Natural killer cell (primary cell): ENCODE results near the gene CDHR1. TPM values are rescaled to one million over a fixed set of nuclear protein-coding genes. Genes with fewer than 3 reads are reported as not detected.
"Not testable (repeated sequence)": the region's sequence is repeated elsewhere in the genome, so short reads cannot be mapped to it uniquely, and the experiment has no call there.

ENCODE experiments used
- ATAC-seq, 3 donors: fragments of 150-1000 bp in 2 of 3; fragments of 200-7000 bp in 1 of 3; cut with Tn5 transposase; 1 replicate in 1 of 3; 2 replicates in 2 of 3; pipeline ENCODE4 v1.10.0; 2021; ENCODE audit warnings: mild to moderate bottlenecking in 2 of 3, moderate library complexity in 2 of 3
- DNase-seq, 2 donors: peaks; one replicate each; pipeline versions ENCODE4 v3.0.0 to v3.0.0-alpha.2; 2013 to 2021; ENCODE audit warnings: mixed read lengths in 1 of 2
- H3K27ac ChIP-seq: one replicate; pipeline ENCODE4 v1.5.1; 2013; ENCODE audit warnings: mild to moderate bottlenecking, low read length
- H3K27me3 ChIP-seq: one replicate; pipeline ENCODE4 v1.6.1; 2013; ENCODE audit warnings: low read length; ENCODE audit not compliant: control insufficient read depth, insufficient read depth
- H3K36me3 ChIP-seq: one replicate; pipeline ENCODE4 v1.6.1; 2013; ENCODE audit warnings: low read length; ENCODE audit not compliant: control insufficient read depth, insufficient read depth
- H3K4me1 ChIP-seq: one replicate; pipeline ENCODE4 v1.6.1; 2013; ENCODE audit warnings: low read length; ENCODE audit not compliant: control insufficient read depth, insufficient read depth
- H3K4me3 ChIP-seq: one replicate; pipeline ENCODE4 v1.5.1; 2013; ENCODE audit warnings: low read length
- H3K9me3 ChIP-seq: one replicate; pipeline ENCODE4 v1.6.1; 2013; ENCODE audit warnings: low read length; ENCODE audit not compliant: control insufficient read depth, insufficient read depth
- H3K27ac Mint-ChIP-seq, 2 donors: one replicate each; pipeline ENCODE4 v1.8.0; 2022; ENCODE audit warnings: mild to moderate bottlenecking in 2 of 2, mixed read lengths in 2 of 2, moderate library complexity in 1 of 2
- H3K27me3 Mint-ChIP-seq, 2 donors: one replicate each; pipeline ENCODE4 v1.8.0; 2022; ENCODE audit warnings: low read depth in 2 of 2, mixed read lengths in 2 of 2
- H3K36me3 Mint-ChIP-seq: one replicate; pipeline ENCODE4 v1.8.0; 2022; ENCODE audit warnings: mixed read lengths
- H3K4me1 Mint-ChIP-seq, 2 donors: one replicate each; pipeline ENCODE4 v1.8.0; 2022; ENCODE audit warnings: mixed read lengths in 2 of 2
- H3K4me3 Mint-ChIP-seq: one replicate; pipeline ENCODE4 v1.8.0; 2022; ENCODE audit warnings: mild to moderate bottlenecking, moderate library complexity, mixed read lengths
- H3K9me3 Mint-ChIP-seq, 2 donors: one replicate each; pipeline ENCODE4 v1.8.0; 2022; ENCODE audit warnings: mixed read lengths in 2 of 2
- CTCF ChIP-seq: fragments of 200-600 bp; IDR thresholded peaks from one replicate; pipeline ENCODE4 v1.8.0; 2022; ENCODE audit warnings: antibody characterized with exemption
- WGBS: methylation state at CpG from one replicate; pipeline ENCODE4 v1.1.7; 2013; ENCODE audit warnings: missing lambda C conversion rate; ENCODE audit not compliant: insufficient coverage; 5-methylcytosine and 5-hydroxymethylcytosine counted together
- intact Hi-C: fragments of 100-400 bp; cut with micrococcal nuclease; formaldehyde crosslinking; loops from one replicate; pipeline ENCODE4 v1.14.2; 2022
- total RNA-seq, 4 donors: library from RNA; stranded (reverse); fragments of 120-200 nt in 1 of 4; gene quantifications; one replicate each; pipeline versions ENCODE4 v1.2.3 to v1.2.4, GENCODE V29; 2013 to 2022

The CDHR1 gene
- total RNA-seq, 3 donors from 2014 or later (not counting 1 experiment from before 2014, with no cell fraction given): 4.0 to 9.5 (median 6.5) TPM

GRCh38 chr10:84166620-84167288 lies 27.6 kb upstream of the CDHR1 start:
- no peak for ATAC-seq

GRCh38 chr10:84167289-84167653 lies 27.1 kb upstream of the CDHR1 start:
- H3K27ac Mint-ChIP-seq, H3K4me3 ChIP-seq, DNase-seq, ATAC-seq, H3K9me3 ChIP-seq, H3K27me3 ChIP-seq, intact Hi-C loops, H3K4me3 Mint-ChIP-seq, H3K36me3 Mint-ChIP-seq, H3K27ac ChIP-seq, H3K36me3 ChIP-seq, H3K4me1 Mint-ChIP-seq, H3K9me3 Mint-ChIP-seq, H3K4me1 ChIP-seq: not testable (repeated sequence)
- H3K27me3 Mint-ChIP-seq: peaks cover 7 to 11% of the 10 kb centered on the region in 2 donors
- no CpG with 5 or more reads among the region's 2 CpGs for WGBS

More at GRCh38 chr10:84166620-84167288, 27.6 kb upstream of the CDHR1 start:
- no peak for TF ChIP-seq CTCF
- H3K27me3 Mint-ChIP-seq: peaks cover 7 to 11% of the 10 kb centered on the region in 2 donors
- H3K9me3 ChIP-seq: no peaks in the 10 kb centered on the region
- H3K27me3 ChIP-seq: no peaks in the 10 kb centered on the region
- no peak overlapping the region for H3K4me3 Mint-ChIP-seq
- DNase-seq: no peak
- 92% methylated on average over 4 of the region's 4 CpGs for WGBS
- intact Hi-C loops: no loop called here
- H3K27ac Mint-ChIP-seq: no peak overlapping the region
- no peak overlapping the region for H3K27ac ChIP-seq
- no peak overlapping the region for H3K4me3 ChIP-seq
- H3K4me1 Mint-ChIP-seq: no peaks in the 10 kb centered on the region
- H3K9me3 Mint-ChIP-seq: no peaks in the 10 kb centered on the region
- no peaks in the 10 kb centered on the region for H3K4me1 ChIP-seq
- H3K36me3 ChIP-seq: no peaks in the 10 kb centered on the region
- no peaks in the 10 kb centered on the region for H3K36me3 Mint-ChIP-seq

GRCh38 chr10:84168382-84168781 lies 26.0 kb upstream of the CDHR1 start:
- H3K9me3 Mint-ChIP-seq, ATAC-seq, H3K36me3 Mint-ChIP-seq, H3K27me3 ChIP-seq, H3K4me1 ChIP-seq, H3K27me3 Mint-ChIP-seq, H3K4me1 Mint-ChIP-seq, H3K4me3 Mint-ChIP-seq, H3K27ac Mint-ChIP-seq, intact Hi-C loops, H3K9me3 ChIP-seq, H3K4me3 ChIP-seq, DNase-seq, H3K36me3 ChIP-seq, H3K27ac ChIP-seq: not testable (repeated sequence)
- WGBS: 92% methylated on average over 10 of the region's 10 CpGs

- H3K36me3 Mint-ChIP-seq, H3K4me3 Mint-ChIP-seq, H3K27ac ChIP-seq, H3K27me3 Mint-ChIP-seq, H3K4me1 Mint-ChIP-seq, H3K9me3 Mint-ChIP-seq, H3K27ac Mint-ChIP-seq, H3K4me3 ChIP-seq, H3K36me3 ChIP-seq, H3K27me3 ChIP-seq, DNase-seq, H3K9me3 ChIP-seq, ATAC-seq, intact Hi-C loops: not testable (repeated sequence)
- peaks cover 21% of the 10 kb centered on the region for H3K4me1 ChIP-seq
- 46% methylated on average over 1 of the region's 2 CpGs for WGBS
Observed at GRCh38 chr10:84171237-84171636, 23.1 kb upstream of the CDHR1 start.

GRCh38 chr10:84171700-84172466 lies 22.5 kb upstream of the CDHR1 start:
- H3K27ac ChIP-seq, H3K4me1 Mint-ChIP-seq, DNase-seq, H3K4me3 ChIP-seq, H3K4me3 Mint-ChIP-seq, intact Hi-C loops, H3K9me3 Mint-ChIP-seq, H3K36me3 ChIP-seq, H3K36me3 Mint-ChIP-seq, H3K27me3 ChIP-seq, H3K27ac Mint-ChIP-seq, H3K9me3 ChIP-seq, H3K27me3 Mint-ChIP-seq, ATAC-seq: not testable (repeated sequence)
- peaks cover 28% of the 10 kb centered on the region for H3K4me1 ChIP-seq
- WGBS: 86% methylated on average over 15 of the region's 21 CpGs
